GM12872 (cell line): ENCODE data around the gene ORAI1.

Experiments used
- TF ChIP-seq, protein P1 (sequence below): IDR thresholded peaks from 3 replicates; pipeline ENCODE4 v1.5.1; 2011; ENCODE audit warnings: low read depth, mild to moderate bottlenecking, low read length, moderate library complexity; ENCODE audit not compliant: insufficient read depth

ORAI1 gene

DNA sequence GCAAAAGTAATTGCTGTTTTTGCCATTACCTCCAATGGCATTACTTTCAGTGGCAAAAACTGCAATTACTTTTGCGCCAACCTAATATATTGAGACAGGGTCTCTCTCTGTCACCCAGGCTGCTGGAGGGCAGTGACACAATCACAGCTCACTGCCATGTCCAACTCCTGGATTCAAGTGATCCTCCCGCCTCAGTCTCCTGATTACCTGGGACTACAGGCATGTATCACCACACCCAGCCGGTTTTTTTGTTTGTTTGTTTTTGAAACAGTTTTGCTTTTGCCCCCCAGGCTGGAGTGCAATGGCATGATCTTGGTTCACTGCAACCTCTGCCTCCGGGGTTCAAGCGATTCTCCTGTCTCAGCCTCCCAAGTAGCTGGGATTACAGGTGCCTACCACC, 29.8 kb upstream of the ORAI1 start:
- TF ChIP-seq, protein P1, sequence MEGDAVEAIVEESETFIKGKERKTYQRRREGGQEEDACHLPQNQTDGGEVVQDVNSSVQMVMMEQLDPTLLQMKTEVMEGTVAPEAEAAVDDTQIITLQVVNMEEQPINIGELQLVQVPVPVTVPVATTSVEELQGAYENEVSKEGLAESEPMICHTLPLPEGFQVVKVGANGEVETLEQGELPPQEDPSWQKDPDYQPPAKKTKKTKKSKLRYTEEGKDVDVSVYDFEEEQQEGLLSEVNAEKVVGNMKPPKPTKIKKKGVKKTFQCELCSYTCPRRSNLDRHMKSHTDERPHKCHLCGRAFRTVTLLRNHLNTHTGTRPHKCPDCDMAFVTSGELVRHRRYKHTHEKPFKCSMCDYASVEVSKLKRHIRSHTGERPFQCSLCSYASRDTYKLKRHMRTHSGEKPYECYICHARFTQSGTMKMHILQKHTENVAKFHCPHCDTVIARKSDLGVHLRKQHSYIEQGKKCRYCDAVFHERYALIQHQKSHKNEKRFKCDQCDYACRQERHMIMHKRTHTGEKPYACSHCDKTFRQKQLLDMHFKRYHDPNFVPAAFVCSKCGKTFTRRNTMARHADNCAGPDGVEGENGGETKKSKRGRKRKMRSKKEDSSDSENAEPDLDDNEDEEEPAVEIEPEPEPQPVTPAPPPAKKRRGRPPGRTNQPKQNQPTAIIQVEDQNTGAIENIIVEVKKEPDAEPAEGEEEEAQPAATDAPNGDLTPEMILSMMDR = no peak

DNA sequence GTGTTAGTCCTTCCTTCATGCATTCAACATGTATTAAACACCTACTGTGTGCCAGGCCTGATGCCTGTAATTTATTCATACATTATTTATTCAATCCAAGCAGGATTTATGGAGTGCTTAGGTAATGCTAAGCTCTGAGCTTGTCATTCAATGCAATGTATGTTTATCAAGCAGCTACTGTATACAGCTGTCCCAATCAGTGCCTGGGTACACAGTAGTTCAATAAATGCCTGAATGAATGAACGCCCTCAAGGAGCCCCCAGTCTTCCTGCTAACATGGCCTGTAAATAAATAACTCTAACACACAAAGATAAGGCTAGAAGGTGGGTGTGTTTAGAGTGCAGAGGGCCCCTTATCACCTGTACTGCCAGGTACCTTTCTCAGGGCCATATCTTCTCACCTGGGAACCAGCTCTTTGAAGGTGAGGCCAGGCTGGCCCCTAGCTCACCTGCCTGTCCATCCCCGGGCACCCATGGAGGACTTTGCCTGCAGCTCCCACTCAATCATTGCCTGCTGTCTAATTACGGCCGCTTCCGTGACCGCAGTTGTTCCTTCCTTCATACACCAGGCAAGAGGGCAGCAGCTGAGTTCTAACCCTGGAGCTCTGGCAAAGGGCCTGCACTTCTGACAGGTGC, 25.5 kb upstream of the ORAI1 start:
- TF ChIP-seq, protein P1 = no peak

DNA sequence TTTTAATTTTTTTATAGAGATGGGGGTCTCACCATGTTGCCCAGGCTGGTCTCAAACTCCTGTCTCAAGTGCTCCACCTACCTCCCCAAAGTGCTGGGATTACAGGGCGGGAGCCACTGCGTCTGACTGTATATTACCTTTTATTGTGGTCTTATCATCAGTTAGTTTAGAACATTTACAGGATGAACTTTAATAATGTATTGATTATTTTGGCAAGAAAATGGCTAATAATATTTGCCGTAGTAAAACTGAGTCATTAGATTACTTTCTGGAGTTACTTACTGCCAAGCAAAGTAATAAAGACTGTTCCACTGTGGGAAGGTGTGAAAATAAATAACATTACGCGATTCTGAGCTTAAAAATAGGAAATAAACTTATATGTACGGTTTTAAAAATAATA, 23.6 kb upstream of the ORAI1 start:
- TF ChIP-seq, protein P1 = no peak

DNA sequence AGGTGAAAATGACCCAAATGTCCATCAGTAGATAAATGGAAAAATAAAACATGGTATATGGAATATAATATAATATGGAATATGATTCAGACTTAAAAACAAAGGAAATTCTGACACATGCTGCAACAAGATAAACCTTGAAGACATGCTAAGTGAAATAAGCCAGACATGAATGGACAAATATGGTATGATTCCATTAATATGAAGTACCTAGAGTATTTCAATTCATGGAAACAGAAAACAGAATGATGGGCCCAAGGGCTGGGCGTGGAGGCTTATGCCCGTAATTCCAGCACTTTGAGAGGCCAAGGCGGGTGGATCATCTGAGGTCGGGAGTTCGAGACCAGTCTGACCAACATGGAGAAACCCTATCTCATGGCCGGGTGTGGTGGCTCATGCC, 22.7 kb upstream of the ORAI1 start:
- TF ChIP-seq, protein P1 = no peak

DNA sequence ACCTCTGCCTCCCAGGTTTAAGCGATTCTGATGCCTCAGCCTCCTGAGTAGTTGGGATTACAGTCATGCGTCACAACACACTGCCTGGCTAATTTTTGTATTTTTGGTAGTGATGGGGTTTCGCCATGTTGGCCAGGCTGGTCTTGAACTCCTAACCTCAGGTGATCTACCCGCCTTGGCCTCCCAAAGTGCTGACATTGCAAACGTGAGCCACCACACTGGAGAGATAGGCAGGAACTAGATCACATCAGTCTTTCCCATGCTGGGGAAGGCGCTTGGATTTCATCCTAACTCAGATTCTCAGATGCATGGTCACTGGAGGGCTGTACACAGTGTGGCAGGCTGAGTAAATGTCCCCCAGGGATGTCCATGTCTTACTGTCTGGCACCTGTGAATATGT, 18.0 kb upstream of the ORAI1 start:
- TF ChIP-seq, protein P1 = no peak

DNA sequence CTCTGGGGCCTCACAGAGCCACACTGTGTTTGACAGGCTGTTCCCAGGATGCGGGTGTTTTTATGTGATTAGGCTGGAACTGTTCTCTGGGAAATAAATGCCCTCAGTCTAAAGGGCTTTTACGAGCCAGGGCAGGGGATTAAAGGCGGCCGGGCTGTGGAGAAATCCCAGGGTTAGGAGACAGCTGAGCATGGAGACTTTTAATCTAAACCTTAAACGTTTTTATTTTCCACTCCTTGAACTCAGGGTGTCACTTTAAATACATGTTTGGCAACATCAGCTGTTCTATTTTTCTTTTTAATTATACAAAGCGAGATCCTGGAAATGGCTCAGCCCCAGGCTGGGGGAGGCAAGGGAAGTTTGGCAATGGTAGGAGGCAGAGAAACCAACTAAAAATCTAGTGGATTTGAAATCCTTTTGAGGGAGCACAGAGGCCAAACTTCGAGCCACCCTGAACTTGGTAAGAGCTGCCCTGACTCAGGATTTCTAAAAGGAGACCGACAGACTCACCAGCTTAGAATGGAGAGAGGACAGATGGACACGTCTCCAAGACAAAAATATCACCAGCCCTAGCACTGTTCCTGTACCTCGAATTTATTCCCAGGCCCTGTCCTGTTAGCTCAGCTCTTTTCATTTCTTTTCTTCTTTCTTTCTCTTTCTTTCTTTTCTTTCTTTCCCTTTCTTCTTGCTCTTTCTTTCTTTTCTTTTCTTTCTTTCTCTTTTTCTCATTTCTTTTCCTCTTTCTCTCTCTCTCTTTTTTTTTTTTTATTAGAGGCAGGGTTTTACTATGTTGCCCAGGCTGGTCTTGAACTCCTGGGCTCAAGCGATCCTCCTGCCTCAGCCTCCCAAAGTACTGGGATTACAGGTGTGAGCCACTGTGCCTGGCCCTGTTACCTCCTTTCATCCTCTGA, 15.8 kb upstream of the ORAI1 start:
- TF ChIP-seq, protein P1 = no peak

DNA sequence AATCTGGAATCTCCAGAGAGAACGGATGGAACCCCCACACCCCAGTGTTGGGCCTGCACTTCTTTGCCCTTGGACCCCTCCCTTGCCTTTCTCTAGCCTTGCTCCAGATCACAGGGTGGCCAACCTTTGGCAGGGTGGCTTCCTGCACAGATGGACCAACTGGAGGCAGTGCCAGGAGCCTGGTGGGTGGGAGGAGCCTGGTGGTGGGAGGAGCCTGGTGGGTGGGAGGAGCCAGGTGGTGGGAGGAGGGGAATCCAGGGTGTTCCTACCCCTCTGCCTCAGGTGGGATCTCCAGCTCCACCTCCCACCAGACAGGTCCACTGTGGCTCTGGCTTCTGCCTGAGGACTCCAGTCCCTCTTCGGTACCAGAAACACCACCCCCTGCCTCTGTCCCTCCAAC, 15.0 kb upstream of the ORAI1 start:
- TF ChIP-seq, protein P1 = no peak
